ENCODE results near the gene ZNF710. TPM values are rescaled to one million over a fixed set of nuclear protein-coding genes. Genes with fewer than 3 reads are reported as not detected.

ZNF710 gene
- total RNA-seq, 2 donors from 2014 or later, result 10.3 to 12.0 TPM

DNA sequence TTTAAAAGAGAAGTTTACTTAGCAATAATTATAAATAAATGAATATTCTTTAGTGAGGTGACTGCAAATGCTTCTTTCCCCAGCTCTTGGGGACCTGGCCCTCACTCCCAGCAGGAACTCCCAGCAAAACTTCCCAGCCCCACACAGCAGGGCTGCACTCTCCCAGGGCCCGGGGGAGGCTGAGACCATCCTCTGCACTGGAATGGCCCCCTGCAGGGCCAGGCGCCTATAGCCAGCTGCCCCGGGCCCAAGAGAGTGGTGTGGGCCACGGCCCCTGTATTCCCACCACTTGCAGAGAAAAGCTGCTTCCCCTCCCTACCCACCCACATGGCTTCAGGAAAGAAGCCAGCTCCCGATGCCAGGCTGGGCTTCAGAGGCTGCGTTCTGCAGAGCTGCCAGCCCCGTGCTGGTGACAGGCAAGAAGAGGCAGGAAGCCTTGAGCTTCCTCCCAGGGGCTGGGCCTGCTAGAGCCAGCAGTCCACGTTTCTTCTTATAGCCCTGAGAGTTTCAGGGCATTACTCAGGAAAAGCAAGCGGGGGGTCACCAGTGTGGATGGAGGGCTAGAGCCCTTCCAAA lies 81.1 kb downstream of the ZNF710 start:
- H3K4me3 ChIP-seq, result no peak overlapping the region
- H3K36me3 ChIP-seq, result peaks cover 15% of the 10 kb centered on the region
- H3K9me3 ChIP-seq, result no peaks in the 10 kb centered on the region
- no peak overlapping the region for H3K27ac ChIP-seq
- DNase-seq (ENCODE audit: low spot score) (no peak), ATAC-seq (ENCODE audit: insufficient number of reproducible peaks, low FRiP score, low read depth) (no peak)
- H3K27me3 ChIP-seq (replicated peaks; ENCODE audit: insufficient read depth), result no peaks in the 10 kb centered on the region
- peaks cover 0 to 6% of the 10 kb centered on the region in 2 donors for H3K4me1 ChIP-seq (ENCODE audit: control insufficient read depth in 1 of 2, low read depth in 2 of 2)
- TF ChIP-seq, protein P1, sequence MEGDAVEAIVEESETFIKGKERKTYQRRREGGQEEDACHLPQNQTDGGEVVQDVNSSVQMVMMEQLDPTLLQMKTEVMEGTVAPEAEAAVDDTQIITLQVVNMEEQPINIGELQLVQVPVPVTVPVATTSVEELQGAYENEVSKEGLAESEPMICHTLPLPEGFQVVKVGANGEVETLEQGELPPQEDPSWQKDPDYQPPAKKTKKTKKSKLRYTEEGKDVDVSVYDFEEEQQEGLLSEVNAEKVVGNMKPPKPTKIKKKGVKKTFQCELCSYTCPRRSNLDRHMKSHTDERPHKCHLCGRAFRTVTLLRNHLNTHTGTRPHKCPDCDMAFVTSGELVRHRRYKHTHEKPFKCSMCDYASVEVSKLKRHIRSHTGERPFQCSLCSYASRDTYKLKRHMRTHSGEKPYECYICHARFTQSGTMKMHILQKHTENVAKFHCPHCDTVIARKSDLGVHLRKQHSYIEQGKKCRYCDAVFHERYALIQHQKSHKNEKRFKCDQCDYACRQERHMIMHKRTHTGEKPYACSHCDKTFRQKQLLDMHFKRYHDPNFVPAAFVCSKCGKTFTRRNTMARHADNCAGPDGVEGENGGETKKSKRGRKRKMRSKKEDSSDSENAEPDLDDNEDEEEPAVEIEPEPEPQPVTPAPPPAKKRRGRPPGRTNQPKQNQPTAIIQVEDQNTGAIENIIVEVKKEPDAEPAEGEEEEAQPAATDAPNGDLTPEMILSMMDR (IDR thresholded peaks at IDR 0.05), result no peak

DNA sequence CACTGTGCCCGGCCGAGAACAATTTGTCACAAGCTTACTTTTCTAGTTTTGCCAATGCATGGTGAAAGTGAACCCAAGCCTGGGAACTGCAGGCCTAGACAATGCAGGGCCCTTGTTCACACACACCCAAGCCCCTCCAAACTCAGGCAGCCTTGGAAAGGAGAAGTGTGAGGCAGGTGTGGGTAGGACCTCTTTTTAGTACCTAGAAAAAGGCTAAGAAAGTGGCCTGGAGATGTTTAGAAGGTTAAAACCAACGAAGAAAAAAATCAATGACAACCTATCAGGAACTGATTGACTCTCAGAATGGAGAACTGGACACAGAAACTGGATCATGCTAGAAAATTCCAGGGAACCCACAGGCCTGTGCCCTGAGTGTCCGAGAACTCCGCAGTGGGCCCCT lies 82.3 kb downstream of the ZNF710 start:
- TF ChIP-seq, protein P1 (IDR thresholded peaks at IDR 0.05), result no peak
- ATAC-seq (ENCODE audit: insufficient number of reproducible peaks, low FRiP score, low read depth) (no peak), DNase-seq (ENCODE audit: low spot score) (no peak)
- Histone ChIP-seq H3K27ac (no peak overlapping the region), H3K36me3 (peaks cover 20% of the 10 kb centered on the region), H3K27me3 (replicated peaks; ENCODE audit: insufficient read depth) (no peaks in the 10 kb centered on the region), H3K9me3 (no peaks in the 10 kb centered on the region), H3K4me1 (ENCODE audit: control insufficient read depth in 1 of 2, low read depth in 2 of 2) (peaks cover 0 to 6% of the 10 kb centered on the region in 2 donors), H3K4me3 (no peak overlapping the region)

DNA sequence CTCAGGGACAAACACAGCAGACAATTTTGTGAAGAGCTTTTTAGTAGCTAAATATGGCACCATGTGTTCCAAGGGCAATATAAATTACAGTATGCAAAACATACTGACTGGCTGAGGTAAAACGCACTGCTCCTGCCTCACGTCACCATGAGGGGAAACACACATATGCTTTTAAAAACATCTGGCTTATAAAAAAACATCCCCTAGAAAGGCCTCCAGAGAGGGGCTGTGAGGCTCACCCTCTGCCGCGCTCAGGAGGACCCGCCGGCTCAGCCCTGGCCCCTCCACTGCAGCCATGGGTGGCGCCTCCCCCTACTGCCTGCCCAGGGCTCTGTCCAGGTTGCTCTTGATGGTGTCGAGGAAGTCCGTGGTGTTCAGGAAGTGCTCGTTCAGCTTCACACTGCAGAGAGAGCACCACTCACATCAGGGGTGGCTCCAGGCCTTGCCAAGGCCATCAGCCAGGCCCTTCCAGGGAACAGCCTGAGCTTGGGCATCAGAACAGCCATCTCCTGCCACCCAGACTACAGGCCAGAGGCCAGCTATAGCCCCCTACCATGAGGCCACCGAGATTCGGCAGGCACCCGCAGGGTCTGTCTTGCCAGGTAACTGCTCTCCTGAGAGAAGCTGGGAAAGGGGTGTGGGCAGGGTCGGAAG lies 83.0 kb downstream of the ZNF710 start:
- DNase-seq (ENCODE audit: low spot score) (no peak), ATAC-seq (ENCODE audit: insufficient number of reproducible peaks, low FRiP score, low read depth) (no peak)
- TF ChIP-seq, protein P1 (IDR thresholded peaks at IDR 0.05), result no peak
- Histone ChIP-seq H3K4me1 (ENCODE audit: control insufficient read depth in 1 of 2, low read depth in 2 of 2) (peaks cover 0 to 6% of the 10 kb centered on the region in 2 donors), H3K36me3 (peaks cover 20% of the 10 kb centered on the region), H3K4me3 (no peak overlapping the region), H3K27me3 (replicated peaks; ENCODE audit: insufficient read depth) (no peaks in the 10 kb centered on the region), H3K27ac (no peak overlapping the region), H3K9me3 (no peaks in the 10 kb centered on the region)

DNA sequence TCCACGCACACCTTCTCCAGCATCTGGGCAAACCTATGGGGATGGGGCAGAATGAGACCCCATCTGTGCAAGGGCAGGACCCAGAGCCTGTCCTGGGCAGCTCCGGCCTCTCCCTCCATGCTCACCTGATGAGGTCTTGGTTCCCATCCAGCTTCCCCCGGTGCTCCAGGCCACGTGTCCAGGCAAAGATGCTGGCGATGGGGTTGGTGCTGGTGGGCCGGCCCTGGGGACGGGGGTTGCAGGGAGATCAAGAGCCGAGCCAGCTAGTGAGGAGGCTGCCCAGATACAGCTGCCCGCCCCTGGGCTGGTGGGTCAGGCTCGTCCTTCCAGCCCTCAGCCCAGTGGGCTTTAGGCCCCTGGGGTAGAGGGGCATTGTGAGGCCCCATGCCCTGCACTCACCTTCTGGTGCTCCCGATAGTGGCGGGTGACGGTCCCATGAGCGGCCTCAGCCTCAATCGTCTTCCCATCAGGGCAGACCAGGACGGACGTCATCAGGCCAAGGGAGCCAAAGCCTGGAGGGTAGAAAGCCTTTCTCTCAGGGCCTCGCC lies 83.8 kb downstream of the ZNF710 start:
- Histone ChIP-seq H3K9me3 (no peaks in the 10 kb centered on the region), H3K4me1 (ENCODE audit: control insufficient read depth in 1 of 2, low read depth in 2 of 2) (peaks cover 0 to 6% of the 10 kb centered on the region in 2 donors), H3K27me3 (replicated peaks; ENCODE audit: insufficient read depth) (no peaks in the 10 kb centered on the region), H3K36me3 (peaks cover 20% of the 10 kb centered on the region), H3K4me3 (no peak overlapping the region), H3K27ac (no peak overlapping the region)
- ATAC-seq (ENCODE audit: insufficient number of reproducible peaks, low FRiP score, low read depth), result no peak
- TF ChIP-seq, protein P1 (IDR thresholded peaks at IDR 0.05), result no peak
- DNase-seq (ENCODE audit: low spot score), result no peak

DNA sequence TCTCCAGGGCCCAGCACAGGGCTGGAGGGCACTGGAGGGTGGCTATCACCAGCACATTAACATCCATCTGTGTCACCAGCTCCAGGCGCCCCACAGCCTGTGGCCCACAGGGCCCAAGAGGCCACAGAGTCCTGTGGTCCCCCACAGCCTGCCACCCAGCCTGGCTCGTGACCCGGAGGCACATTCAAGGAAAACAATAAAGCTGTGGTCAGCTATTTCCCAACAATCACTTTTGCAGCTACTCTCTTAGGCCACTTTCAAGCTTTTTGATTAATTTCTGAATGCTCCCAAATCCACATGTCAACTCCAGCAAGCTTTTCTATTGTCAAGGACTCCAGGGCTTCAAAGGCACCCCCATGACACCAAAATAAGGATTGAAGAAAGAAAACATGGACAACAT lies 84.4 kb downstream of the ZNF710 start:
- Histone ChIP-seq H3K27me3 (replicated peaks; ENCODE audit: insufficient read depth) (no peaks in the 10 kb centered on the region), H3K4me1 (ENCODE audit: control insufficient read depth in 1 of 2, low read depth in 2 of 2) (peaks cover 0 to 6% of the 10 kb centered on the region in 2 donors), H3K4me3 (no peak overlapping the region), H3K36me3 (peaks cover 20% of the 10 kb centered on the region), H3K9me3 (no peaks in the 10 kb centered on the region), H3K27ac (no peak overlapping the region)
- ATAC-seq (ENCODE audit: insufficient number of reproducible peaks, low FRiP score, low read depth) (no peak), DNase-seq (ENCODE audit: low spot score) (no peak)
- TF ChIP-seq, protein P1 (IDR thresholded peaks at IDR 0.05), result no peak
